ENCODE data around the gene PROC. TPM values are rescaled to one million over a fixed set of nuclear protein-coding genes. Genes with fewer than 3 reads are reported as not detected.
"Not testable (repeated sequence)": the region's sequence is repeated elsewhere in the genome, so short reads cannot be mapped to it uniquely, and the experiment has no call there.

Gene PROC
- polyA plus RNA-seq, 1 experiment = not detected

DNA sequence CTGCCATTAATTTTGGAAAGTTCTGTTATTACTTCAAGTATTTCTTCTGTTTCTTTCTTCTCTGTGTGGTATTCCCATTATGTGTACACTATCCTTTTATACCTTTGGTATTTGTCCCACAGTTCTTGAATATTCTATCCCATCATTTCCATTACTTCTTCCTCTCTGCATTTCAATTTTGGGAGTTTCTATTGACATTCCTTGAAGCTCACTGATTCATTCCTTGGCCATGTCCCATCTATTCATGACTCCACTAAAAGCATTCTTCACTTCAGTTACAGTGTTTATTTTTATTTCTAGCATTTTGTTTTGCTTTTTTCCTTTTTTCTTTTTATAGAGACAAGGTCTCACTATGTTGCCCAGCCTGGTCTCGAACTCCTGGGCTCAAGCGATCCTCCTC, 30.3 kb downstream of the PROC start:
- no peak overlapping the region for H3K27ac ChIP-seq (ENCODE audit: low read depth, low read length)
- DNase-seq (ENCODE audit: low read depth, low spot score) = no peak
- no peaks in the 10 kb centered on the region for H3K9me3 ChIP-seq (ENCODE audit: control insufficient read depth, insufficient read depth, low read length)
- no peaks in the 10 kb centered on the region for H3K27me3 ChIP-seq (ENCODE audit: control insufficient read depth, insufficient read depth, low read length)
- TF ChIP-seq, protein P1, sequence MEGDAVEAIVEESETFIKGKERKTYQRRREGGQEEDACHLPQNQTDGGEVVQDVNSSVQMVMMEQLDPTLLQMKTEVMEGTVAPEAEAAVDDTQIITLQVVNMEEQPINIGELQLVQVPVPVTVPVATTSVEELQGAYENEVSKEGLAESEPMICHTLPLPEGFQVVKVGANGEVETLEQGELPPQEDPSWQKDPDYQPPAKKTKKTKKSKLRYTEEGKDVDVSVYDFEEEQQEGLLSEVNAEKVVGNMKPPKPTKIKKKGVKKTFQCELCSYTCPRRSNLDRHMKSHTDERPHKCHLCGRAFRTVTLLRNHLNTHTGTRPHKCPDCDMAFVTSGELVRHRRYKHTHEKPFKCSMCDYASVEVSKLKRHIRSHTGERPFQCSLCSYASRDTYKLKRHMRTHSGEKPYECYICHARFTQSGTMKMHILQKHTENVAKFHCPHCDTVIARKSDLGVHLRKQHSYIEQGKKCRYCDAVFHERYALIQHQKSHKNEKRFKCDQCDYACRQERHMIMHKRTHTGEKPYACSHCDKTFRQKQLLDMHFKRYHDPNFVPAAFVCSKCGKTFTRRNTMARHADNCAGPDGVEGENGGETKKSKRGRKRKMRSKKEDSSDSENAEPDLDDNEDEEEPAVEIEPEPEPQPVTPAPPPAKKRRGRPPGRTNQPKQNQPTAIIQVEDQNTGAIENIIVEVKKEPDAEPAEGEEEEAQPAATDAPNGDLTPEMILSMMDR (IDR thresholded peaks at IDR 0.05; ENCODE audit: low read depth, low read length) = no peak
- ChIA-PET CTCF (interaction anchor here (0.6 kb wide), 1 partner anchor 124 kb away, joined by 4 read pairs; no protein-coding TSS in a partner anchor), POLR2A (no interaction called here)
- no peak overlapping the region for H3K4me3 ChIP-seq (ENCODE audit: low read depth, low read length)

DNA sequence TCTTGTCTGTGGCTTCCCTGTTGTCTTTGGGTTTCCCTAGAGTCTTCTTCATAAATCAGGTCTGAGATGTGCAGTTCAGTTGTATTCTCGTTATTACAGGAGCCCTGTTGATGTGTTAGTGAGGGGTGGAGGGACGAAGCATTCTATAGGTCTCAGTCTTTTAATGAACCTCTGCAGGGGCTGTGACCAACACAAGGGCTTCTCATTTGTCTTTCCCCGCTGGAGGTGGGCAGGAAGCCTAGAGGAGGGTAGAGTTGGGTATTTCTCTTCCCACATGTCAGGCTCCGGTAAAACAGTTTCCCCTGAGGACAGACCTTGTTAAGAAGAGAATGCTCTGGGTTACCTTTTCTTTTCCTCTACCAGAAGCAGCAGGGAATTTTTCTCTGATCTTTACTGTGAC, 31.2 kb downstream of the PROC start:
- Histone ChIP-seq H3K4me3 (ENCODE audit: low read depth, low read length) (no peak overlapping the region), H3K27me3 (ENCODE audit: control insufficient read depth, insufficient read depth, low read length) (no peaks in the 10 kb centered on the region), H3K27ac (ENCODE audit: low read depth, low read length) (no peak overlapping the region), H3K9me3 (ENCODE audit: control insufficient read depth, insufficient read depth, low read length) (no peaks in the 10 kb centered on the region)
- POLR2A ChIA-PET = no interaction called here
- TF ChIP-seq, protein P1 (IDR thresholded peaks at IDR 0.05; ENCODE audit: low read depth, low read length) = no peak
- no peak for DNase-seq (ENCODE audit: low read depth, low spot score)
- CTCF ChIA-PET = no interaction called here

DNA sequence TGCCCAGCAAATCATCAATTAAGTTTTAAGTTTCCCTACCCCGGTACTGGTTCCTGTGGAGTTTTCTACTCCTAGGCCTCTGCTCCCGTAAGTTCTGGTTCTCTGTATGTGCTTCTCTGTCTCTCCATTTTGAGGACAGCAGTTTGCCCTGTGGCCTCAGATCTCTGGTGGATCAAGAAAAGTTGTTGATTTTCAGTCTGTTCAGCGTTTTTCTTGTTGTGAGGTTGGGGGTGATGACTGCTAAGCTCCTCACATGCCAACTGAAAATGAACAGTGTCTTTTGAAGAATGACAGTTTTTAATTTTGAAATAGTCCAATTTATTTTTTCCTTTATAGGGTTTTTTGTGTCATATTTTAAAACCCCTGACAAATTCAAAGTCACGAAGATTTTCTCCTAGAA, 31.7 kb downstream of the PROC start:
- H3K27me3 ChIP-seq (ENCODE audit: control insufficient read depth, insufficient read depth, low read length) = no peaks in the 10 kb centered on the region
- no peak overlapping the region for H3K27ac ChIP-seq (ENCODE audit: low read depth, low read length)
- H3K4me3 ChIP-seq (ENCODE audit: low read depth, low read length) = no peak overlapping the region
- TF ChIP-seq, protein P1 (IDR thresholded peaks at IDR 0.05; ENCODE audit: low read depth, low read length) = no peak
- POLR2A ChIA-PET = no interaction called here
- H3K9me3 ChIP-seq (ENCODE audit: control insufficient read depth, insufficient read depth, low read length) = no peaks in the 10 kb centered on the region
- CTCF ChIA-PET = interaction anchor here (1.5 kb wide), 1 partner anchor 29 kb away, joined by 4 read pairs; no protein-coding TSS in a partner anchor
- no peak for DNase-seq (ENCODE audit: low read depth, low spot score)

DNA sequence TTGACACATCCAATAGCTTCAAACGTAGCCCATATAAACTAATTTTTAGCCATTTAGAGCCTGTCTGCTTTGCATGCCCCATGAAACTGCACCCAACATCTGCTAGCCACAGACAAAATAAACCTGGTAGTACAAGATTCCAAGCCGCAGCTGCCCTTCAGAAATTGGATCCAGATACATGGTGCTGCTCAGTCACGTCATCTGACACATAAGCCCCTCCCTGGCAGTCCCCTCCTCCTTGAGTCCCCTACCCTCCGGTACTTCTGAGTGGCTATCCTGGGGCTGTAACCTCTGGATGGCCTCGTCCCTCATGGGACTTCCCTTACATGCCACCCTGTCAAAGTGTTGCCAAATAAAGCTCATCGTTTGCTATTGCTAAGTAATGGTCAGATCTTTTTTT, 33.8 kb downstream of the PROC start:
- DNase-seq (ENCODE audit: low read depth, low spot score) = no peak
- TF ChIP-seq, protein P1 (IDR thresholded peaks at IDR 0.05; ENCODE audit: low read depth, low read length) = no peak
- ChIA-PET POLR2A (no interaction called here), CTCF (interaction anchor here (1.1 to 1.2 kb wide), 2 partner anchors 11 to 27 kb away, joined by 3 read pairs; no protein-coding TSS in a partner anchor)
- no peaks in the 10 kb centered on the region for H3K9me3 ChIP-seq (ENCODE audit: control insufficient read depth, insufficient read depth, low read length)
- no peaks in the 10 kb centered on the region for H3K27me3 ChIP-seq (ENCODE audit: control insufficient read depth, insufficient read depth, low read length)
- no peak overlapping the region for H3K27ac ChIP-seq (ENCODE audit: low read depth, low read length)
- no peak overlapping the region for H3K4me3 ChIP-seq (ENCODE audit: low read depth, low read length)

DNA sequence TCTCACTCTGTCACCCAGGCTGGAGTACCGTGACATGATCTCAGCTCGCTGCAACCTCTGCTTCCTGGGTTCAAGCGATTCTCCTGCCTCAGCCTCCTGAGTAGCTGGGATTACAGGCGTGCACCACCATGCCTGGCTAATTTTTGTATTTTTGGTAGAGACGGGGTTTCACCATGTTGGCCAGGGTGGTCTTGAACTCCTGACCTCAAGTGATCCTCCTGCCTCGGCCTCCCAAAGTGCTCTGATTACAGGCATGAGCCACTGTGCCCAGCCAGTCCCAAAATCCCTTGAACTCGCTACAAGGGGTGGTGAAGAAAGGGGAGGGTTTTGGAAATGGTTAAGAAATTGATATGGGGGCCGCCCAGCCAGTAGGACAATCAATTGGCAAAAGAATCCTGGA, 34.2 kb downstream of the PROC start:
- DNase-seq (ENCODE audit: low read depth, low spot score); H3K9me3 ChIP-seq (ENCODE audit: control insufficient read depth, insufficient read depth, low read length); POLR2A ChIA-PET; H3K27me3 ChIP-seq (ENCODE audit: control insufficient read depth, insufficient read depth, low read length); H3K27ac ChIP-seq (ENCODE audit: low read depth, low read length); H3K4me3 ChIP-seq (ENCODE audit: low read depth, low read length): not testable (repeated sequence)
- CTCF ChIA-PET = interaction anchor here (1.1 kb wide), 1 partner anchor 27 kb away, joined by 3 read pairs; no protein-coding TSS in a partner anchor

Data from AG04450 (cell line).